SK-N-MC (cell line): ENCODE results near the gene CALN1.

Source experiments
- EZH2 ChIP-seq: fragments of 200-600 bp; sonication (generic); IDR thresholded peaks from one replicate; pipeline ENCODE4 v1.6.1; 2017; ENCODE audit warnings: antibody characterized with exemption
- POLR2AphosphoS5 ChIP-seq: IDR thresholded peaks from 2 replicates; pipeline ENCODE4 v1.6.1; 2012; ENCODE audit warnings: mild to moderate bottlenecking, low read depth, low read length, borderline replicate concordance

DNA sequence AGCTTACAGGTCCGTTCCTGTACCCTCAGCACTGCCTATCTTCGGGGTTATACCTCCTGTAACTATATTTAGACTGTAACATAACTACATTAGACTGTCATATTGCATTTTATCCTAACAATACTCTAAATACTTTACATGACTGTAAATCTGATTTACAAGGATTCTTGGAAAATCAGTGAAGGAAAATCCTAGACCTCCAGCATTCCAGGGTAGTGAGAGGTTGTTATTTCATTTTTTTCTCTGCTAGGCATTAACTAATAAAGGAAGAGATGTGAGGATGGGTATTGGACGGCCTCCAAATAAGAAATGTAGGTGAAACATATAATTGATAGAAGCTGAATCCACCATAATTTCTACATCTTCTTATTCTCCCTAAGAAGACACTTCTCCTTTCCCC lies 569.4 kb downstream of the CALN1 start:
- no peak for TF ChIP-seq POLR2AphosphoS5
- no peak for TF ChIP-seq EZH2
